NB4 (cell line): ENCODE results near the gene SRGAP3.
A peak's percentile ranks its signal among the peaks of the same experiment; 100 is the strongest.

Experiments used
- DNase-seq: peaks from one replicate; pipeline ENCODE4 v3.0.0; 2010; ENCODE audit warnings: low read depth
- H3K4me3 ChIP-seq: one replicate; pipeline ENCODE4 v1.5.1; 2011; ENCODE audit warnings: mild to moderate bottlenecking, low read depth, low read length, moderate library complexity
- MYC ChIP-seq: IDR thresholded peaks from 2 replicates; pipeline ENCODE4 v1.6.1; 2011; ENCODE audit warnings: low read depth, low read length
- POLR2A ChIP-seq: IDR thresholded peaks from 2 replicates; pipeline ENCODE4 v1.6.1; 2011; ENCODE audit warnings: mild to moderate bottlenecking; ENCODE audit not compliant: insufficient read length; ENCODE audit errors: extremely low read depth
- TF ChIP-seq, protein P1 (sequence below): IDR thresholded peaks from 2 replicates; pipeline ENCODE4 v1.6.1; 2011; ENCODE audit warnings: low read depth, low read length
- TF ChIP-seq, protein P2 (sequence below): IDR thresholded peaks from one replicate; pipeline ENCODE4 v1.5.1; 2012; ENCODE audit warnings: low read depth, low read length

SRGAP3 gene

DNA sequence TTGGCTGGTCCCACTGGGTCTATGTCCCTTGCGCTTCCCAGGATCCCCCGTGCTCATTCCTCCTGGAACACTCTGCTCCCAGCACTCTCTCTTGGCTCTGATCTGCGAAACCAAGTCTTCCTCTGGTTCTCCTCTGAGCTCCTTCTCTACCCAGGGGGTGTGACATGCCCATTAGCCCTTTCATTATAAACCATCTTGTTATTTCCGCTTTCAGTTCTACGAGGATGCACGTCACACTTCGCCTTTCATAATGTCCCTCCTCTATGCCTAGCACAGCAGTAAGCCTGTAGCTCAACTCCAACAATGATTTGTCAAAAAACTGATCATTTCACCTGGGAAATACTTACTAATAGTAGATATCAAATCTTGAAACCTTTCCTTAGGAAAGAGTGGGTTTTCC, 234.2 kb downstream of the SRGAP3 start:
- TF ChIP-seq, protein P1, sequence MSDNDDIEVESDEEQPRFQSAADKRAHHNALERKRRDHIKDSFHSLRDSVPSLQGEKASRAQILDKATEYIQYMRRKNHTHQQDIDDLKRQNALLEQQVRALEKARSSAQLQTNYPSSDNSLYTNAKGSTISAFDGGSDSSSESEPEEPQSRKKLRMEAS, result no peak
- TF ChIP-seq, protein P2, sequence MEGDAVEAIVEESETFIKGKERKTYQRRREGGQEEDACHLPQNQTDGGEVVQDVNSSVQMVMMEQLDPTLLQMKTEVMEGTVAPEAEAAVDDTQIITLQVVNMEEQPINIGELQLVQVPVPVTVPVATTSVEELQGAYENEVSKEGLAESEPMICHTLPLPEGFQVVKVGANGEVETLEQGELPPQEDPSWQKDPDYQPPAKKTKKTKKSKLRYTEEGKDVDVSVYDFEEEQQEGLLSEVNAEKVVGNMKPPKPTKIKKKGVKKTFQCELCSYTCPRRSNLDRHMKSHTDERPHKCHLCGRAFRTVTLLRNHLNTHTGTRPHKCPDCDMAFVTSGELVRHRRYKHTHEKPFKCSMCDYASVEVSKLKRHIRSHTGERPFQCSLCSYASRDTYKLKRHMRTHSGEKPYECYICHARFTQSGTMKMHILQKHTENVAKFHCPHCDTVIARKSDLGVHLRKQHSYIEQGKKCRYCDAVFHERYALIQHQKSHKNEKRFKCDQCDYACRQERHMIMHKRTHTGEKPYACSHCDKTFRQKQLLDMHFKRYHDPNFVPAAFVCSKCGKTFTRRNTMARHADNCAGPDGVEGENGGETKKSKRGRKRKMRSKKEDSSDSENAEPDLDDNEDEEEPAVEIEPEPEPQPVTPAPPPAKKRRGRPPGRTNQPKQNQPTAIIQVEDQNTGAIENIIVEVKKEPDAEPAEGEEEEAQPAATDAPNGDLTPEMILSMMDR, result no peak
- TF ChIP-seq MYC, result no peak
- H3K4me3 ChIP-seq, result no peak overlapping the region
- DNase-seq, result no peak

DNA sequence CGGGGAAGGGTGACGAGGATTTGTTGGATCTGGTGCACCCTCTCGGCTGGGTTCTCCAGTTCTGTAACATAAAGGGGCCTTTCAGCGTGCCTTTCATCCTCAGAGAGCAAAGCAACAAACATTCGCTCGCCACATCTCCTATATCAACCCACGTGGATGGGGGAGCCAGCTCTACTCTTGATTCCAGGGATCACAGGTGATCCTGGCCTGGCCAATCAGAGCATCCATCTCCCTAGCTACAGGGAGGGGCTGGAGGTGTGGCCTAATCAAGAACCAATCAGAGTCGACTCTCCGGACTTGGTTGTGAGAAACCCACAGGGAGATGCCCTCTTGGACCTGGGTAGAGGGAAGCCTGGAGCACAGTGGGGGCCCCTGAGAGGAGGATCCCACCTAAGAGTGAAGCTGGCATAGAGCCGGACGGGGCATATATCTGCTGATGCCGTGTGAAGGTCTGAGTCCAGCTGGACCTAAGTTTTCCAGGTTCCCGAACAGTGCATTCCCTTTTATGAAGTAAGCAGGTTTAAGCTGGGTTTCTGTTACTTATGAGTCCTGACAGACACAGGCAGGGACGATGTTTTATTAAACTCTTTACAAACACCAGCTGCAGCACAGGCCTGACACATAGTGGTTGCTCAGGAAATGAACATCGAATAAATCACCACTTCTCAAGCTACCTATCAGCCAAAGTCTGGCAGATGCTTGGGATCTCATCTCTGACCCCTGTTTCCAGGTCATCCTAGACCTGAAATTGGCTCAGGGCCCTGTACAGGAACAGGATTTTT, 235.5 kb downstream of the SRGAP3 start:
- no peak for DNase-seq
- TF ChIP-seq, protein P1, result no peak
- no peak overlapping the region for H3K4me3 ChIP-seq

DNA sequence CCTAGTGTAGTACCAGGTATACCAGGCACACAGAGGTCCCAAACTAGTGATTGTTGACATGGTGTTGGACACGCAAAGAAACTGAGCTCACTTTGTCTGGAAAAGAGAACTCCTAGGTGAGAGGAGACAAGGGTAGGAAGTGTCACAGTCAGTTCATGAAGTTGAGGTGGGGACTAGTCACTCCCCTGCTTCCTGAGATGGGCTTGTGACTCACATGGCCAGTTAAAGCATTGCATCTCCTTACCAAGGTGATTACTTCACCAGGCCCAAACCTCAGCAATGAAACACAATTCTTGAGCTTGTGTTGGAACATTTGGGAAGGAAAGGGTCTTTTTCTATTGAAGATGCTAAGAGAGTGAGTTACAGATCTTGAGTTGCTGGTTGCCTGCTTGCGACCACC, 236.9 kb downstream of the SRGAP3 start:
- peak; percentile 18 for DNase-seq
- no peak overlapping the region for H3K4me3 ChIP-seq
- TF ChIP-seq, protein P1, result no peak
- TF ChIP-seq, protein P2, result no peak
- TF ChIP-seq POLR2A, result no peak
- TF ChIP-seq MYC, result no peak

DNA sequence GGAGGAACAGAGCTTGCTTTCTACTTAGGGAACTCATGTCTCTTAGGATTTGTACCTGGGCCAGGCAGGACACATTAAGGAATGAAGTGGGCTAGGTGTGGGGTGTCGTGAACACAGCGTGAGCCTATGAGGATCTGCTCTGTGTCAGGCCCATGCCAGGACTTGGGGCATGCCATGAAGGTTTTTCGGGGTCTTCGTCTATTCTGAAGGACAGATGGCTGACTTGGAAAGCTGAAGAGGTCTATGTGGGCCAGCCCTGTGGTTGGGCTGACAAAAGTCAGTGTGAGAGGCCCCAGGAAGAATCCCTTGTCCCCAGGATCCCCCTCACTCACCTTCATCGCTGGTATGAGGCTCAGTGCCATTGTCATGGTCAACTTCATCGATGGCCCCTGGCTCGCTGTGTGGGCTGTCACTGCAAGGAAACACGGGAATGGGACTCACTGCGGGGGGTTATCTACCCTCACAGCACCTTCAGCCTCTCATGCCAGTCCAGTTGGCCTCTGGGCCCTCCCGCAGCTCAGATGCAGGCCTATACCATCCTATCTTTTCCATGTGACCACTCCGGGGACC, 239.4 kb downstream of the SRGAP3 start:
- no peak for DNase-seq
- TF ChIP-seq POLR2A (no peak), MYC (no peak)
- TF ChIP-seq, protein P2, result no peak
- TF ChIP-seq, protein P1, result no peak
- H3K4me3 ChIP-seq, result no peak overlapping the region

DNA sequence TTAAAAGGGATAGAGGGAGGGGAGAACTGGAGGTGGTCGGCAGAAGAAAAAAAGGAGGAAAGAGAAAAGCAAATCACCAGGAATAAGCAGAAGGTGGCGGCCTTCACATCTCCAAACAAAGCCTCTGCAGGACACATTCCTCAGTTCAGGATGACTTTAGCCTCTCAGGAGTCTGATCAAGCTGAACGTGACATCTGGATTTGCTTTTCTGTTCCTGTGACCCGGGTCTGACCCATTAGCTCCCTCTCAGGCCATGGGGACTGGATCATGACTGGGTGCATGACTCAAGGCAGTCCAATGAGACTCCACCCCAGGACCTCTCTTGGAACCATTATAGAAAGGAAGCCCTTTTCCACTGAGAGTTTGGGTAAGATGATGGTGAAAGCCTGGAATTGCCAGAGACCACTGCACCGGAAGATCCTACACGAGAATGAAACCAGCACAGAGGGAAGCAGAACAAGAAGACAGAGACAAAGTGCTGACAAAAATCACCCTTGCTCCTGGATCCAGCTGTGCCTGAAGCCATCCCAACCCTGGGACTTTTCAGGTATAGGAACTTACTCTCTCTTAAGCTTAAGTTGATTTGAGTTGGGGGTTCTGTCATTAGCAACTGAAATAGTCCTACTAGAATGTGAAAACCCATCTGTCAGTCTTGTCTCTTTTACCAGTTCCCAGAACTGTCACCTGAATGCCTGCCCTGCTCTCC, 240.7 kb downstream of the SRGAP3 start:
- no peak for DNase-seq
- TF ChIP-seq MYC, result no peak
- no peak for TF ChIP-seq POLR2A
- TF ChIP-seq, protein P1, result no peak
- TF ChIP-seq, protein P2, result no peak
- H3K4me3 ChIP-seq, result no peak overlapping the region

DNA sequence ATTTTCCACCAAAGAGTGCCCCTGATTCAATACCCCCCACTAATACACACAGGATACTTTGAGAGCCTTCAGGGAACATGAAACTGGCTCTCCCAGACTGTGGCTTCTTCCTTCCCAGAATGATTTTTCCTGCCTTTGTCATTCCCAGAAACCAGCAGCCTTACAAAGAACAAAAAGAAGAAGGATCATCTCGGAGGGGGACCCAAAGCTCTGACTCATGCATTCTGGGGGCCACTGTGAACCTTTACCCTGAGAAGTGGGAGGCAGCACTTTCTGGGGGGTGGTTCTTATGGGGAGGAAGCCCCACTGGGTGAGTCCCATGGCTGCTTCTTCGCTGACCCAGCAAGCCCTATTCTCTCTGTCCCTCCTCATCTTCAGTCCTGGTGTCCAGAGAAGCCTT, 241.5 kb downstream of the SRGAP3 start:
- no peak overlapping the region for H3K4me3 ChIP-seq
- DNase-seq, result no peak
- TF ChIP-seq, protein P2, result no peak
- TF ChIP-seq, protein P1, result no peak
- TF ChIP-seq POLR2A (no peak), MYC (no peak)
